GM10847 (cell line): ENCODE results near the gene SMAD7.

Source experiments
- POLR2A ChIP-seq: IDR thresholded peaks from 2 replicates; pipeline ENCODE4 v1.6.1; 2011; ENCODE audit not compliant: insufficient read length; ENCODE audit errors: extremely low read depth

The SMAD7 gene

GRCh38 chr18:48922801-48923730 is 27.7 kb downstream of the SMAD7 start:
- TF ChIP-seq POLR2A = no peak

GRCh38 chr18:48922226-48922800 is 28.5 kb downstream of the SMAD7 start:
- TF ChIP-seq POLR2A = no peak

GRCh38 chr18:48921305-48922225 is 29.2 kb downstream of the SMAD7 start:
- no peak for TF ChIP-seq POLR2A

GRCh38 chr18:48920408-48921038 is 30.2 kb downstream of the SMAD7 start:
- TF ChIP-seq POLR2A = no peak

- no peak for TF ChIP-seq POLR2A
These were observed 31.2 kb downstream of the SMAD7 start for GRCh38 chr18:48919547-48919946.

GRCh38 chr18:48918660-48919456 is 31.9 kb downstream of the SMAD7 start:
- TF ChIP-seq POLR2A = no peak

GRCh38 chr18:48917579-48918517 is 32.9 kb downstream of the SMAD7 start:
- no peak for TF ChIP-seq POLR2A

- TF ChIP-seq POLR2A = no peak
These were observed 34.9 kb downstream of the SMAD7 start for GRCh38 chr18:48915626-48916425.

- TF ChIP-seq POLR2A = no peak
These were observed 36.0 kb downstream of the SMAD7 start for GRCh38 chr18:48914581-48915251.

GRCh38 chr18:48913775-48914174 is 37.0 kb downstream of the SMAD7 start:
- TF ChIP-seq POLR2A = no peak

GRCh38 chr18:48913201-48913600 is 37.6 kb downstream of the SMAD7 start:
- TF ChIP-seq POLR2A = no peak
